HG02943 (cell line): ENCODE results near the gene TRIO.
"Not testable (repeated sequence)": the region's sequence is repeated elsewhere in the genome, so short reads cannot be mapped to it uniquely, and the experiment has no call there.

Experiments used
- ATAC-seq: cut with Tn5 transposase; IDR thresholded peaks from one replicate; pipeline ENCODE4 v1.9.1; 2021; ENCODE audit warnings: mild to moderate bottlenecking, low read depth, moderate library complexity; ENCODE audit not compliant: unreplicated experiment

Gene TRIO

GRCh38 chr5:14364576-14365472 is 221.7 kb downstream of the TRIO start:
- no peak for ATAC-seq

GRCh38 chr5:14365831-14366430 is 222.8 kb downstream of the TRIO start:
- ATAC-seq: no peak

DNA sequence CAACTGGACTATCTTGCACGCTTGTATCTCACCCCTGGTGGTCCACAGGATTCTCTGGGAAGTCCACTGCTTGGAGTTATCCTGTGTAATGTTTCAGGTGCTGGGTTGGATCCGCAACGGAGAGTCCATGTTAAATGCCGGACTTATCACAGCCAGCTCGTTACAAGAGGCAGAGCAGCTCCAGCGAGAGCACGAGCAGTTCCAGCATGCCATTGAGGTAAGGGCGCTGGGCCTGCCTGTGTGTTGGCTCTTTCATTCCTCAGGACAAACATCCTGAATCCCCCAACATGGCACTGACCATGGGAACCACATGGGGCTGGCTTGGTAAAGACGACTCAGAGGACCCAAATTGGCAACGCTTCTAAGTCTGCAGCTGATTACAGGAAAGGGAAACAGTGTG is 223.6 kb downstream of the TRIO start:
- no peak for ATAC-seq

- no peak for ATAC-seq
Measured at GRCh38 chr5:14367364-14367763, 224.2 kb downstream of the TRIO start.

GRCh38 chr5:14369780-14370179 is 226.6 kb downstream of the TRIO start:
- no peak for ATAC-seq

DNA sequence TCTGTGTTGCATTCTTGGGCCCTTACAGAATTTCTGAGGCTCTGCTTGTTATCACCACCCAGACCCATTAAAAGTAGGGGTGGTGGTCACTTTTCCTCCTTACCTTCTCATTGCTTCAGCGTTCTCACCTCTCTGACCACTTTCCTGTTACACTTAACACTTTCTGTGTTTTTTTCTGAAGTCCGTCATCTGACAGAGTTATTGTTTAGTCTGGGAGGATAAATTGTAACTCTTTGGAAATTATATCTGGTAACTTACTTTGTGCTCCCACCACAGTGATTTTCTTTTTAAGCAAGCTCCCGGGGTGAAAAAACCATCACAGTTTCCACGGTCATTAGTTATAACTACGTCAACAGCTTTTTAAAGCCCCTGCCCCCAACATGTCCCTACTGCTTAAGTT is 227.2 kb downstream of the TRIO start:
- ATAC-seq: no peak

GRCh38 chr5:14373685-14374084 is 230.5 kb downstream of the TRIO start:
- ATAC-seq: no peak

DNA sequence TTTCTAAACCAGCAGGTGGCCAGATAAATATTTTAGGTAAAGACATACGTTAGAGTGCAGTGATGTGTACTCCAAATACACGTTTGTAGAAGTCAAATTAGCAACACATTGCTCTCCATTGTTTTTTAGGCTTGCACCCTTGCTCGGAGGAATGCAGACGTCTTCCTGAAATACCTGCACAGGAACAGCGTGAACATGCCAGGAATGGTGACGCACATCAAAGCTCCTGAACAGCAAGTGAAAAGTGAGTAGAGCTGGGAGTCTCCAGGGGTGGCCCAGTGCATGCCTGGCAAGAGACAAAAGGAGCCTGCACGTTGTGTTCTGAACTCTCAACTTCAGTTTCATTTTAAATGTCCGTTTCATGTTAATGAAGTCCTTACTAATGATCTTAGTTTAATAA is 231.0 kb downstream of the TRIO start:
- ATAC-seq: no peak

DNA sequence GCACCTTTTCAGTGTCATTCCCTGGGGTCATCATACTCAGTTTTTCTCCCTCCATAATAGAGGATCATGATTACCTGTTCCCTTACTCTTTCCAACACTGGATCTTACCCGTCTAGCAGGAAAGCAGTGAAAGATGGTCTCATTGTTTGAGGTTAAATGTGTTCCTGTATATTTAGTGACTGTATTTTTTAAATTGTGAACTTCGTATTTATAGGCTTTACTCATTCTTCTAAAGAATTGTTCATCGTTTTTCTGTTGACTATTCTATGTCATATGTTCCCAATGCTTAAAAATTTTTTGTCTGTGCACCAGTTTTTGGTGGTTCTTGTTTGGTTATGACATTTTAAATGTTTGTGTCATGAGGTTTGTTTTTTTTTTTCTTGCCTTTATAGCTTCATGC is 233.6 kb downstream of the TRIO start:
- ATAC-seq: no peak

DNA sequence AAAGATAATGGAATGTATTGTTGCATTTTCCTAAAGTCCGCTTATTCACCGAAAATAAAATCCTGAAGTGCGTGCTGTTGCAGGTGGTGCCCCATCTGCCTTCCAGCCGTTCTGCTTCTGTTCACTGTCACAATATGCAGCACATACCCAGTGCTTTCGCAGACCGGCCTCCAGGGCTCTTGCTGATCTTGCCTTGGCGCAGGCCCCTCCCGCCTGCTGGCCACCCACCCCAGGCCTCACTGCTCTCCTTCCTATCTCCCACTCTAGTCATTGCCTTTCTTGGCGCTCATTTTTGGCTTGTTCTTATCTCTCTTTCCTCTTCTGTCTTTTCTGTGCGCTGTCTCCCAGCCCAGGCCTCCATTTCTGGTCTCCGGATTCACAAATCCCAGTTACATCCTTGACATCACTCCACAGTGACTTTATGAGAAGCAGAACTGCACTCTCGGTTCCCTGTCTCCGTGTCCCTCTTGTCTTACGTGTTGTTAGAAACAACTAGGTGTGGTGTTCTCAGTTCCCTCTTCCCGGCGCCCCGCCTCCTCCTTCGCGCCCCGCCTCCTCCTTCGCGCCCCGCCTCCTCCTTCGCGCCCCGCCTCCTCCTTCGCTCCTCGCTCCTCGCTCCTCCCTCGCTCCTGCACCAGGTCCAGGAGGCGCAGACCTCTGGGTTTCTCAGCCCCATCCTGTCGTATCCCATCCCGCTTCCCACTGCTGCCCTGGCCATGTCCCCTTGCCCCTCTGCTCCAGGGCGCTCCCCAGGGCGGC is 236.8 kb downstream of the TRIO start:
- no peak for ATAC-seq

DNA sequence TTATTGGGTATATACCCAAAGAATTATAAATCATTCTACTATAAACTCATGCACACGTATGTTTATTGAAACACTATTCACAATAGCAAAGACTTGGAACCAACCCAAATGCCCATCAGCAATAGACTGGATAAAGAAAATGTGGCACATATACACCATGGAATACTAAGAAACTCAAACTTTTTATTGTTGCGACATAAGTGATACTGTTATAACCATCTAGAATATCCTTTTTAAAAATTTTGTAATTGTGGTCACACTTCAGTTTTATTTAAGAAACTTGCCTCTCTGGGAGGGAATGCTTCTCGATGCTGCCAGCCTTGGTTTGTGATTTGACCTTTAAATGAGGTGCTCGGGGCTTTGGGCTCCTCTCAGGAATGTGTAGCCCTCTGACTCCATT is 237.6 kb downstream of the TRIO start:
- ATAC-seq: no peak

DNA sequence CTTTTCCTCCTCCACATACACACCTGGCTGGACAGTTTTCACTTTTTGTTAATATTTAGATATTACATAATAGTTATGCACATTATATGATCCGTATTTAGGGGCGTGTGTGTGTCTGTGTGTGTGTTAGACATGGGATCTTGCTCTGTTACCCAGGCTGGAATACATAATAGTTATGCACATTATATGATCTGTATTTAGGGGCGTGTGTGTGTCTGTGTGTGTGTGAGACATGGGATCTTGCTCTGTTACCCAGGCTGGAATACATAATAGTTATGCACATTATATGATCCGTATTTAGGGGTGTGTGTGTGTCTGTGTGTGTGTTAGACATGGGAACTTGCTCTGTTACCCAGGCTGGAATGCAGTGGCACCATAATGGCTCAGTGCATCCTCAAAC is 239.5 kb downstream of the TRIO start:
- ATAC-seq: no peak

- ATAC-seq: no peak
Measured at GRCh38 chr5:14383923-14384322, 240.8 kb downstream of the TRIO start.

- no peak for ATAC-seq
Measured at GRCh38 chr5:14385019-14385418, 241.9 kb downstream of the TRIO start.

GRCh38 chr5:14386884-14387624 is 243.9 kb downstream of the TRIO start:
- ATAC-seq: no peak

DNA sequence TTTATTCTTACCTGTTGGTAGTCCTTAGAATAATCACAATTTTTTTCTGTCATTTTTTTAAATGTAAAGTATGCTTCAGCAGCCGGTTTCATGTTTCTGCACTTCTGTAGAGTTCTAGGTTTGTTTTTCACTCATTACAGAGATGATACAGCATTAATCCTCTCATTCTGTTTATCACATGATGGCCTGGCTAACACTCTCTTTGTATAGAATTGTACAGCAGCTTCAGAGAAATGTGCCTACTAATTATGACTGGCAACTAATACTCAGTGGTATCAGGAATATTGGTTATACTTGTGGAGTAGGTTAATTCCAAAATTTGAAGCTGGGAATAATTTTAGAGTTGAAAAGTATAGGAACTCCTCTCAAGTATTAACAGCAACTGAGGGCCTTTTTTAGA is 245.6 kb downstream of the TRIO start:
- no peak for ATAC-seq

GRCh38 chr5:14392552-14392951 is 249.4 kb downstream of the TRIO start:
- ATAC-seq: not testable (repeated sequence)

- ATAC-seq: no peak
Measured at GRCh38 chr5:14394365-14394764, 251.2 kb downstream of the TRIO start.

- ATAC-seq: no peak
Measured at GRCh38 chr5:14395411-14395810, 252.3 kb downstream of the TRIO start.

GRCh38 chr5:14396066-14396465 is 252.9 kb downstream of the TRIO start:
- no peak for ATAC-seq

DNA sequence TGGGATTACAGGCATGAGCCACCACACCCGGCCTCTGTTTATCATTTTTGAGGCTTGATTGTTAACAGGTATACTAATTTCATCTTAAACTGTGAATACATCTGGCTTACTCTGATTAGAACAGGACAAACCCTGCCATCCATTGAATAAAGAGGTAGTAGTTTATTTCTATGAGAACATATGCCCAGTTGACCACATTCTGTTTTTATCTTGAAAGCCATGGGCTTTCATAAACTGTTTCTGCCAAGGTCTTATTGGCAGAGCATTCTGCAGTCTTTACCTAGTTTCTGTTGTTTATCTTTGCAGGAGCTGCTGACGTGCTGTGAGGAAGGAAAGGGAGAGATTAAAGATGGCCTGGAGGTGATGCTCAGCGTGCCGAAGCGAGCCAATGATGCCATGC is 253.6 kb downstream of the TRIO start:
- no peak for ATAC-seq
